ENCODE measurements around the gene FAM209B. TPM values are rescaled to one million over a fixed set of nuclear protein-coding genes. Genes with fewer than 3 reads are reported as not detected.
"Not testable (repeated sequence)": the region's sequence is repeated elsewhere in the genome, so short reads cannot be mapped to it uniquely, and the experiment has no call there.

Gene FAM209B
- polyA plus RNA-seq, 4 donors, result 0.25 to 0.39 TPM; not detected in 2

GRCh38 chr20:56527521-56527920, 5.5 kb upstream of the FAM209B start:
- no peak for DNase-seq (ENCODE audit: low read depth in 4 of 4, low spot score in 3 of 4)

GRCh38 chr20:56537997-56538396, 5.0 kb downstream of the FAM209B start:
- DNase-seq (ENCODE audit: low read depth in 4 of 4, low spot score in 3 of 4), result no peak

- no peak for DNase-seq (ENCODE audit: low read depth in 4 of 4, low spot score in 3 of 4)
Measured at GRCh38 chr20:56540415-56540814, 7.4 kb downstream of the FAM209B start.

- no peak for DNase-seq (ENCODE audit: low read depth in 4 of 4, low spot score in 3 of 4)
Measured at GRCh38 chr20:56542489-56543030, 9.5 kb downstream of the FAM209B start.

GRCh38 chr20:56551571-56551970, 18.5 kb downstream of the FAM209B start:
- no peak for DNase-seq (ENCODE audit: low read depth in 4 of 4, low spot score in 3 of 4)

- DNase-seq (ENCODE audit: low read depth in 4 of 4, low spot score in 3 of 4), result no peak
Measured at GRCh38 chr20:56552911-56553629, 20.0 kb downstream of the FAM209B start.

GRCh38 chr20:56554869-56555268, 21.8 kb downstream of the FAM209B start:
- no peak for DNase-seq (ENCODE audit: low read depth in 4 of 4, low spot score in 3 of 4)

- DNase-seq (ENCODE audit: low read depth in 4 of 4, low spot score in 3 of 4), result no peak
Measured at GRCh38 chr20:56558968-56559367, 25.9 kb downstream of the FAM209B start.

GRCh38 chr20:56564526-56564925, 31.5 kb downstream of the FAM209B start:
- not testable (repeated sequence) for DNase-seq (ENCODE audit: low read depth in 4 of 4, low spot score in 3 of 4)

GRCh38 chr20:56565511-56565910, 32.5 kb downstream of the FAM209B start:
- no peak for DNase-seq (ENCODE audit: low read depth in 4 of 4, low spot score in 3 of 4)

- no peak for DNase-seq (ENCODE audit: low read depth in 4 of 4, low spot score in 3 of 4)
Measured at GRCh38 chr20:56566621-56567020, 33.6 kb downstream of the FAM209B start.

- no peak for DNase-seq (ENCODE audit: low read depth in 4 of 4, low spot score in 3 of 4)
Measured at GRCh38 chr20:56570832-56571231, 37.8 kb downstream of the FAM209B start.

- DNase-seq (ENCODE audit: low read depth in 4 of 4, low spot score in 3 of 4), result no peak
Measured at GRCh38 chr20:56572172-56572571, 39.1 kb downstream of the FAM209B start.

GRCh38 chr20:56573986-56574385, 40.9 kb downstream of the FAM209B start:
- DNase-seq (ENCODE audit: low read depth in 4 of 4, low spot score in 3 of 4), result no peak

- DNase-seq (ENCODE audit: low read depth in 4 of 4, low spot score in 3 of 4), result no peak
Measured at GRCh38 chr20:56574531-56575142, 41.6 kb downstream of the FAM209B start.

- no peak for DNase-seq (ENCODE audit: low read depth in 4 of 4, low spot score in 3 of 4)
Measured at GRCh38 chr20:56575157-56575556, 42.1 kb downstream of the FAM209B start.

- no peak for DNase-seq (ENCODE audit: low read depth in 4 of 4, low spot score in 3 of 4)
Measured at GRCh38 chr20:56575961-56576360, 42.9 kb downstream of the FAM209B start.

GRCh38 chr20:56579301-56579710, 46.3 kb downstream of the FAM209B start:
- DNase-seq (ENCODE audit: low read depth in 4 of 4, low spot score in 3 of 4), result no peak

- DNase-seq (ENCODE audit: low read depth in 4 of 4, low spot score in 3 of 4), result no peak
Measured at GRCh38 chr20:56580226-56580625, 47.2 kb downstream of the FAM209B start.

- DNase-seq (ENCODE audit: low read depth in 4 of 4, low spot score in 3 of 4), result no peak
Measured at GRCh38 chr20:56581701-56582100, 48.7 kb downstream of the FAM209B start.

GRCh38 chr20:56582542-56582941, 49.5 kb downstream of the FAM209B start:
- DNase-seq (ENCODE audit: low read depth in 4 of 4, low spot score in 3 of 4), result no peak

GRCh38 chr20:56584916-56585315, 51.9 kb downstream of the FAM209B start:
- DNase-seq (ENCODE audit: low read depth in 4 of 4, low spot score in 3 of 4), result no peak

All from right renal pelvis (tissue), 4 donors.